ENCODE results near the gene TCN1.
"Not testable (repeated sequence)": the region's sequence is repeated elsewhere in the genome, so short reads cannot be mapped to it uniquely, and the experiment has no call there.

The TCN1 gene

GRCh38 chr11:59894616-59895015 is 28.3 kb upstream of the TCN1 start:
- no peak for TF ChIP-seq CTCF (IDR thresholded peaks at IDR 0.05; ENCODE audit: insufficient read depth, low read depth, low read length, missing control alignments)
- no peak overlapping the region for H3K4me3 ChIP-seq (ENCODE audit: low read length)
- peak; percentile 73 for DNase-seq (ENCODE audit: low read depth)

GRCh38 chr11:59891781-59892181 is 25.5 kb upstream of the TCN1 start:
- DNase-seq (ENCODE audit: low read depth) = no peak
- TF ChIP-seq CTCF (IDR thresholded peaks at IDR 0.05; ENCODE audit: insufficient read depth, low read depth, low read length, missing control alignments) = no peak
- no peak overlapping the region for H3K4me3 ChIP-seq (ENCODE audit: low read length)

- H3K4me3 ChIP-seq (ENCODE audit: low read length); DNase-seq (ENCODE audit: low read depth): not testable (repeated sequence)
These were observed 20.9 kb upstream of the TCN1 start for GRCh38 chr11:59887156-59887555.

GRCh38 chr11:59883597-59883996 is 17.3 kb upstream of the TCN1 start:
- DNase-seq (ENCODE audit: low read depth) = no peak
- H3K4me3 ChIP-seq (ENCODE audit: low read length) = no peak overlapping the region
- TF ChIP-seq CTCF (IDR thresholded peaks at IDR 0.05; ENCODE audit: insufficient read depth, low read depth, low read length, missing control alignments) = no peak

- no peak for TF ChIP-seq CTCF (IDR thresholded peaks at IDR 0.05; ENCODE audit: insufficient read depth, low read depth, low read length, missing control alignments)
- H3K4me3 ChIP-seq (ENCODE audit: low read length) = no peak overlapping the region
- no peak for DNase-seq (ENCODE audit: low read depth)
These were observed 13.3 kb upstream of the TCN1 start for GRCh38 chr11:59879567-59879966.

- no peak for DNase-seq (ENCODE audit: low read depth)
- H3K4me3 ChIP-seq (ENCODE audit: low read length) = no peak within 1 kb of the TSS
- TF ChIP-seq CTCF (IDR thresholded peaks at IDR 0.05; ENCODE audit: insufficient read depth, low read depth, low read length, missing control alignments) = no peak
These were observed 12.3 kb upstream of the TCN1 start, which contains the start of gene OOSP3 for GRCh38 chr11:59878575-59878974. Gene OOSP3 (plus strand): TSS chr11:59878782. CDS start chr11:59878809, 27 bp downstream.

GRCh38 chr11:59877784-59878183 is 11.5 kb upstream of the TCN1 start:
- DNase-seq (ENCODE audit: low read depth) = no peak
- no peak for TF ChIP-seq CTCF (IDR thresholded peaks at IDR 0.05; ENCODE audit: insufficient read depth, low read depth, low read length, missing control alignments)
- H3K4me3 ChIP-seq (ENCODE audit: low read length) = no peak overlapping the region
